Thymus (tissue), 11 donors: ENCODE results near the gene RAB7A. TPM values are rescaled to one million over a fixed set of nuclear protein-coding genes. Genes with fewer than 3 reads are reported as not detected.

Source experiments
- DNase-seq, 9 donors: peaks; one replicate each; pipeline ENCODE4 v3.0.0-alpha.2; 2013; ENCODE audit warnings: low spot score in 9 of 9, low read depth in 6 of 9, missing footprints in 1 of 9
- H3K27ac ChIP-seq, 2 donors: one replicate each; pipeline ENCODE4 v1.5.1; 2013; ENCODE audit warnings: control low read depth in 1 of 2, low read depth in 1 of 2, low read length in 1 of 2, mild to moderate bottlenecking in 1 of 2, moderate library complexity in 1 of 2
- H3K27me3 ChIP-seq, 2 donors: one replicate each; pipeline ENCODE4 v1.5.1; 2013; ENCODE audit warnings: low read length in 1 of 2; ENCODE audit not compliant: control insufficient read depth in 2 of 2, insufficient read depth in 1 of 2
- H3K36me3 ChIP-seq, 2 donors: one replicate each; pipeline ENCODE4 v1.5.1; 2013; ENCODE audit warnings: low read length in 1 of 2, mild to moderate bottlenecking in 1 of 2, moderate library complexity in 1 of 2; ENCODE audit not compliant: control insufficient read depth in 2 of 2, insufficient read depth in 2 of 2
- H3K4me1 ChIP-seq, 2 donors: one replicate each; pipeline ENCODE4 v1.5.1; 2013; ENCODE audit warnings: low read length in 2 of 2; ENCODE audit not compliant: control insufficient read depth in 2 of 2, insufficient read depth in 2 of 2
- H3K4me3 ChIP-seq, 2 donors: one replicate each; pipeline ENCODE4 v1.5.1; 2013; ENCODE audit warnings: low read length in 2 of 2, control low read depth in 1 of 2, mild to moderate bottlenecking in 1 of 2
- H3K9me3 ChIP-seq, 2 donors: one replicate each; pipeline ENCODE4 v1.5.1; 2013; ENCODE audit warnings: low read length in 1 of 2, mild to moderate bottlenecking in 1 of 2; ENCODE audit not compliant: control insufficient read depth in 2 of 2, insufficient read depth in 1 of 2
- WGBS: extraction: QIAGEN DNeasy Blood & Tissue Kit; methylation state at CpG from one replicate; pipeline ENCODE4 v1.1.7; 2013; 5-methylcytosine and 5-hydroxymethylcytosine counted together
- polyA plus RNA-seq: library from polyadenylated mRNA; stranded (reverse); fragments of 200-250 nt; gene quantifications from one replicate; pipeline ENCODE4 v1.2.3, GENCODE V29; 2013
- total RNA-seq: library from RNA; stranded (reverse); fragments of 120-200 nt; gene quantifications from one replicate; pipeline ENCODE4 v1.2.4, GENCODE V29; 2013
- donor health status: healthy.

Gene RAB7A
- total and polyA plus RNA-seq, 2 donors = 42.9 to 167 TPM

GRCh38 chr3:128853826-128854225 lies 127.8 kb downstream of the RAB7A start:
- no peaks in the 10 kb centered on the region for H3K36me3 ChIP-seq
- peaks cover 2 to 39% of the 10 kb centered on the region in 2 donors for H3K9me3 ChIP-seq
- WGBS = 95% methylated on average over 5 of the region's 5 CpGs
- DNase-seq = no peak
- no peaks in the 10 kb centered on the region for H3K27me3 ChIP-seq
- H3K27ac ChIP-seq = no peak overlapping the region
- H3K4me1 ChIP-seq = no peaks in the 10 kb centered on the region
- no peak overlapping the region for H3K4me3 ChIP-seq

- 81% methylated on average over 3 of the region's 3 CpGs for WGBS
- Histone ChIP-seq H3K4me1 (no peaks in the 10 kb centered on the region), H3K27me3 (no peaks in the 10 kb centered on the region), H3K36me3 (no peaks in the 10 kb centered on the region), H3K9me3 (peaks cover 8 to 45% of the 10 kb centered on the region in 2 donors), H3K4me3 (no peak overlapping the region), H3K27ac (no peak overlapping the region)
- no peak for DNase-seq
These were observed 128.5 kb downstream of the RAB7A start for GRCh38 chr3:128854475-128854874.

- Histone ChIP-seq H3K4me3 (no peak overlapping the region), H3K36me3 (no peaks in the 10 kb centered on the region), H3K9me3 (peaks cover 9 to 55% of the 10 kb centered on the region in 2 donors), H3K4me1 (no peaks in the 10 kb centered on the region), H3K27me3 (no peaks in the 10 kb centered on the region), H3K27ac (no peak overlapping the region)
- 72% methylated on average over 4 of the region's 4 CpGs for WGBS
- DNase-seq = no peak
These were observed 129.6 kb downstream of the RAB7A start for GRCh38 chr3:128855569-128855968.

GRCh38 chr3:128858167-128858566 lies 132.2 kb downstream of the RAB7A start:
- Histone ChIP-seq H3K27me3 (no peaks in the 10 kb centered on the region), H3K4me3 (no peak overlapping the region), H3K4me1 (no peaks in the 10 kb centered on the region), H3K27ac (no peak overlapping the region), H3K9me3 (peaks cover 9 to 63% of the 10 kb centered on the region in 2 donors), H3K36me3 (no peaks in the 10 kb centered on the region)
- 97% methylated on average over 3 of the region's 3 CpGs for WGBS
- no peak for DNase-seq

GRCh38 chr3:128859630-128860029 lies 133.6 kb downstream of the RAB7A start:
- H3K27ac ChIP-seq = no peak overlapping the region
- peaks cover 7 to 49% of the 10 kb centered on the region in 2 donors for H3K9me3 ChIP-seq
- H3K27me3 ChIP-seq = no peaks in the 10 kb centered on the region
- peaks cover 0 to 6% of the 10 kb centered on the region in 2 donors for H3K4me1 ChIP-seq
- no peak for DNase-seq
- 93% methylated on average over 6 of the region's 6 CpGs for WGBS
- no peak overlapping the region for H3K4me3 ChIP-seq
- H3K36me3 ChIP-seq = no peaks in the 10 kb centered on the region

- peaks cover 0 to 9% of the 10 kb centered on the region in 2 donors for H3K4me1 ChIP-seq
- H3K27me3 ChIP-seq = no peaks in the 10 kb centered on the region
- H3K9me3 ChIP-seq = peaks cover 7 to 46% of the 10 kb centered on the region in 2 donors
- H3K4me3 ChIP-seq = no peak overlapping the region
- no peak for DNase-seq
- no peaks in the 10 kb centered on the region for H3K36me3 ChIP-seq
- no peak overlapping the region for H3K27ac ChIP-seq
- WGBS = 96% methylated on average over 6 of the region's 6 CpGs
These were observed 135.5 kb downstream of the RAB7A start for GRCh38 chr3:128861491-128861890.

GRCh38 chr3:128863560-128863959 lies 137.6 kb downstream of the RAB7A start:
- Histone ChIP-seq H3K4me1 (peaks cover 0 to 18% of the 10 kb centered on the region in 2 donors), H3K27me3 (no peaks in the 10 kb centered on the region), H3K27ac (no peak overlapping the region), H3K36me3 (no peaks in the 10 kb centered on the region), H3K4me3 (no peak overlapping the region), H3K9me3 (peaks cover 7 to 28% of the 10 kb centered on the region in 2 donors)
- WGBS = 91% methylated on average over 3 of the region's 3 CpGs
- DNase-seq = no peak

Other genes with a start within 250 kb of the RAB7A start
- 0.57 TPM for gene GATA2, start 233.0 kb upstream of the RAB7A start, total RNA-seq
- 5.1 TPM for gene GATA2, start 233.0 kb upstream of the RAB7A start, polyA plus RNA-seq
- 175 TPM for gene RPN1, start 75.4 kb upstream of the RAB7A start, total RNA-seq
- 103 TPM for gene RPN1, start 75.4 kb upstream of the RAB7A start, polyA plus RNA-seq
- 23.8 TPM for gene ACAD9, start 153.4 kb downstream of the RAB7A start, total RNA-seq
- 25.4 TPM for gene ACAD9, start 153.4 kb downstream of the RAB7A start, polyA plus RNA-seq